ENCODE data around the gene ZBP1. TPM values are rescaled to one million over a fixed set of nuclear protein-coding genes. Genes with fewer than 3 reads are reported as not detected.

ZBP1 gene
- total and polyA plus RNA-seq, 2 experiments from 2014 or later = not detected

DNA sequence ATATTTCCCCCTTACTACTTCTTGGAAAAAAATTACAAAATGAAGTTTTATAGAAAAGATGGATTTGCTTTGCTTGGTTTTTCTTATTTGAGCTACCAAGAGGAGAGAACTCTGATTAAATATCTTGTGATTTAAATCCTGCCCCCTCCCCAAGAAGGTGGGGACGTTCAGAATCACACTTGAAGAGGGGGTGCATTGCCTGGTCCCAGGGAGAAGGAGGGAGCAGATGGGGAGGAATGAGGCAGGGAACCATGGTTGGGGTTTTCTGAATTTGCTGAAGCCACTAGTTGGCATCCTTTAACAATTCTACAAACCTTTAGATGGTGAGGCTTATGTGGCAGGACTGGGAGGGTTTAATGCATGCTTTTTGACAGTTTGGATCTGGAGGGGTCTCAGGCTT, 53.8 kb downstream of the ZBP1 start:
- no peak overlapping the region for H3K4me3 ChIP-seq
- no peaks in the 10 kb centered on the region for H3K27me3 ChIP-seq
- TF ChIP-seq, protein P1, sequence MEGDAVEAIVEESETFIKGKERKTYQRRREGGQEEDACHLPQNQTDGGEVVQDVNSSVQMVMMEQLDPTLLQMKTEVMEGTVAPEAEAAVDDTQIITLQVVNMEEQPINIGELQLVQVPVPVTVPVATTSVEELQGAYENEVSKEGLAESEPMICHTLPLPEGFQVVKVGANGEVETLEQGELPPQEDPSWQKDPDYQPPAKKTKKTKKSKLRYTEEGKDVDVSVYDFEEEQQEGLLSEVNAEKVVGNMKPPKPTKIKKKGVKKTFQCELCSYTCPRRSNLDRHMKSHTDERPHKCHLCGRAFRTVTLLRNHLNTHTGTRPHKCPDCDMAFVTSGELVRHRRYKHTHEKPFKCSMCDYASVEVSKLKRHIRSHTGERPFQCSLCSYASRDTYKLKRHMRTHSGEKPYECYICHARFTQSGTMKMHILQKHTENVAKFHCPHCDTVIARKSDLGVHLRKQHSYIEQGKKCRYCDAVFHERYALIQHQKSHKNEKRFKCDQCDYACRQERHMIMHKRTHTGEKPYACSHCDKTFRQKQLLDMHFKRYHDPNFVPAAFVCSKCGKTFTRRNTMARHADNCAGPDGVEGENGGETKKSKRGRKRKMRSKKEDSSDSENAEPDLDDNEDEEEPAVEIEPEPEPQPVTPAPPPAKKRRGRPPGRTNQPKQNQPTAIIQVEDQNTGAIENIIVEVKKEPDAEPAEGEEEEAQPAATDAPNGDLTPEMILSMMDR (IDR thresholded peaks at IDR 0.05; ENCODE audit: low read depth, low read length) = no peak
- no peak for DNase-seq (ENCODE audit: low read depth in 1 of 2, low spot score in 1 of 2)
- H3K9me3 ChIP-seq (ENCODE audit: low read depth) = no peaks in the 10 kb centered on the region
- H3K27ac ChIP-seq = no peak overlapping the region
- no peaks in the 10 kb centered on the region for H3K4me1 ChIP-seq (ENCODE audit: low read depth)
- no peaks in the 10 kb centered on the region for H3K36me3 ChIP-seq

DNA sequence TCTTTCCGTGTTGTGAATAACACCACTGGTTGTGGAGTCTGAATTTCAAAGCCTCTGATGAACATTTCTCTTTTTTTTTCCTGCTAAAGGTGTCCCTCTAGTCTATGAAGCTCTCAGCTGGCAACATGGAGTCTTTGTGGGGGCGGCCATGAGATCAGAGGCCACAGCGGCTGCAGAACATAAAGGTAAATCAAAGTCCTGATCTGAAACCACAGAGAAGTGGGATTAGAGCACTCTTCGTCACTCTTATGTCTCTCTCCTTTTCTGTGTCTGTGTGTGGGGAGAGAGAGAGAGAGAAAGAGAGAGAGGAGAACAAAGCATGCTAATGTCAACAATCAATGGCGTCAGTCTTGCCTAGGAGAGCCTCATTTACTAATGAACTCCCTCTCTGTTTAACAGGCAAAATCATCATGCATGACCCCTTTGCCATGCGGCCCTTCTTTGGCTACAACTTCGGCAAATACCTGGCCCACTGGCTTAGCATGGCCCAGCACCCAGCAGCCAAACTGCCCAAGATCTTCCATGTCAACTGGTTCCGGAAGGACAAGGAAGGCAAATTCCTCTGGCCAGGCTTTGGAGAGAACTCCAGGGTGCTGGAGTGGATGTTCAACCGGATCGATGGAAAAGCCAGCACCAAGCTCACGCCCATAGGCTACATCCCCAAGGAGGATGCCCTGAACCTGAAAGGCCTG, 55.1 kb downstream of the ZBP1 start:
- Histone ChIP-seq H3K4me1 (ENCODE audit: low read depth) (no peaks in the 10 kb centered on the region), H3K27ac (no peak overlapping the region), H3K27me3 (no peaks in the 10 kb centered on the region), H3K4me3 (no peak overlapping the region), H3K9me3 (ENCODE audit: low read depth) (no peaks in the 10 kb centered on the region), H3K36me3 (no peaks in the 10 kb centered on the region)
- no peak for DNase-seq (ENCODE audit: low read depth in 1 of 2, low spot score in 1 of 2)
- TF ChIP-seq, protein P1 (IDR thresholded peaks at IDR 0.05; ENCODE audit: low read depth, low read length) = no peak

- Histone ChIP-seq H3K27me3 (no peaks in the 10 kb centered on the region), H3K27ac (no peak overlapping the region), H3K36me3 (no peaks in the 10 kb centered on the region), H3K4me1 (ENCODE audit: low read depth) (no peaks in the 10 kb centered on the region), H3K4me3 (no peak overlapping the region), H3K9me3 (ENCODE audit: low read depth) (no peaks in the 10 kb centered on the region)
- TF ChIP-seq, protein P1 (IDR thresholded peaks at IDR 0.05; ENCODE audit: low read depth, low read length) = no peak
- DNase-seq (ENCODE audit: low read depth in 1 of 2, low spot score in 1 of 2) = no peak
Measured at GRCh38 chr20:57564180-57564802, 55.9 kb downstream of the ZBP1 start.

DNA sequence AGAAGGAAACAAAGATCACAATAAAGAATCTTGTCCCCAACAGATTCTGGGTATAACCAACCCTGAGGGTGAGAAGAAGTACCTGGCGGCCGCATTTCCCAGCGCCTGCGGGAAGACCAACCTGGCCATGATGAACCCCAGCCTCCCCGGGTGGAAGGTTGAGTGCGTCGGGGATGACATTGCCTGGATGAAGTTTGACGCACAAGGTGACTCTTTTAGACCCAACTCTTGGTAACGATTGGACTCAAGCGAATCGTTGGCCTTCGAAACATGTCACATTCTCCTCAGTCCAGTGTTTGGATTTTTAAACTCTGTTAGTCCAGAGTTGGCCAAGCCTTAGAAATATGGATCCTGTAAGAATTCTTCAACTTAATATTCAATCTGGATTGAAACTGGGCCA, 56.7 kb downstream of the ZBP1 start:
- Histone ChIP-seq H3K27ac (no peak overlapping the region), H3K4me1 (ENCODE audit: low read depth) (no peaks in the 10 kb centered on the region), H3K4me3 (no peak overlapping the region), H3K36me3 (no peaks in the 10 kb centered on the region), H3K27me3 (no peaks in the 10 kb centered on the region), H3K9me3 (ENCODE audit: low read depth) (no peaks in the 10 kb centered on the region)
- TF ChIP-seq, protein P1 (IDR thresholded peaks at IDR 0.05; ENCODE audit: low read depth, low read length) = no peak
- DNase-seq (ENCODE audit: low read depth in 1 of 2, low spot score in 1 of 2) = no peak

DNA sequence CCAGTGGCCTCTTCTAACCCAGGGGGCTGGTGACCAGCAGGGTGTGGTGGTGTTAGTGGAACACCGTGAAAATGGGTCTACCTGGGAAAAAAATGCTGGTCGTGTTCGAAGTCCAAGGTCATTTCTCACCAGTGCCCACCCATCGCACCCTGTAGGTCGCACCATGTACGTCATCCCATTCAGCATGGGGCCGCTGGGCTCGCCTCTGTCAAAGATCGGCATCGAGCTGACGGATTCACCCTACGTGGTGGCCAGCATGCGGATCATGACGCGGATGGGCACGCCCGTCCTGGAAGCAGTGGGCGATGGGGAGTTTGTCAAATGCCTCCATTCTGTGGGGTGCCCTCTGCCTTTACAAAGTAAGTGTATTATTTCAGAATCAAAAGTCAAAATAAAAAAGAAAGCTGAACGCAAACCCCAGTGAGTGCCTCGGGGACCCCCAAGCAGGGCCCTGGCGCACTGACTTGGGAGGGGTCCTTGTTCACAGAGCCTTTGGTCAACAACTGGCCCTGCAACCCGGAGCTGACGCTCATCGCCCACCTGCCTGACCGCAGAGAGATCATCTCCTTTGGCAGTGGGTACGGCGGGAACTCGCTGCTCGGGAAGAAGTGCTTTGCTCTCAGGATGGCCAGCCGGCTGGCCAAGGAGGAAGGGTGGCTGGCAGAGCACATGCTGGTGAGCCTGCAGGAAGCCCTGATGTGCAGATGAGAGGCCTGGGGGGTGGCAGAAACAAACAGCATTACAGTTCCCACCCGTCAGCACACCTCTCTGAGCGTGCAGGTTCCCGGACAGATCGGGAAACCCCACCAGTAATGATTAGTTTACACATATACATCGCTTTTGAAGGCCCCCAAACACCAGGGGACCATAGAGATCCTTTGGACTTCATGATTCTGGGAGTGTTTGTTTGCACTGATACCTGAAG, 57.4 kb downstream of the ZBP1 start:
- TF ChIP-seq, protein P1 (IDR thresholded peaks at IDR 0.05; ENCODE audit: low read depth, low read length) = no peak
- DNase-seq (ENCODE audit: low read depth in 1 of 2, low spot score in 1 of 2) = no peak

More for the DNA sequence above, 57.4 kb downstream of the ZBP1 start:
- Histone ChIP-seq H3K27me3 (no peaks in the 10 kb centered on the region), H3K4me1 (ENCODE audit: low read depth) (no peaks in the 10 kb centered on the region), H3K36me3 (no peaks in the 10 kb centered on the region), H3K27ac (no peak overlapping the region), H3K9me3 (ENCODE audit: low read depth) (no peaks in the 10 kb centered on the region), H3K4me3 (no peak overlapping the region)

Measured in cardiac muscle cell (in vitro differentiated cells and primary cell).